K562 (cell line): Measurements from ENCODE around the gene GPAT3. TPM values are rescaled to one million over a fixed set of nuclear protein-coding genes. Genes with fewer than 3 reads are reported as not detected.

Experiments used
- CBX1 ChIP-seq: sonication (generic); IDR thresholded peaks from 2 replicates; pipeline ENCODE4 v1.6.1; 2016; ENCODE audit warnings: antibody characterized with exemption, low read depth, mild to moderate bottlenecking
- CBX2 ChIP-seq: fragments of 200-600 bp; sonication (generic); IDR thresholded peaks from one replicate; pipeline ENCODE4 v1.6.1; 2012; ENCODE audit warnings: mild to moderate bottlenecking, low read length, inconsistent platforms; ENCODE audit not compliant: insufficient read depth, poor library complexity, severe bottlenecking
- CEBPG ChIP-seq, 3 experiments: fragments of 200-800 bp in 1 of 3; sonication (Bioruptor generic) in 1 of 3; sonication (generic) in 1 of 3; formaldehyde crosslinking in 1 of 3; IDR thresholded peaks in 2 of 3; conservative IDR thresholded peaks in 1 of 3; 2 replicates each; pipeline versions ENCODE4 v1.6.1 to v1.8.0; 2016 to 2022; ENCODE audit warnings: missing compliant biosample characterization in 2 of 3, missing genetic modification characterization in 2 of 3, mild to moderate bottlenecking in 1 of 3, missing genetic modification reagents in 1 of 3
- CREM ChIP-seq: IDR thresholded peaks from 2 replicates; pipeline ENCODE4 v1.6.1; 2014; ENCODE audit warnings: antibody characterized with exemption, low read depth
- ERF ChIP-seq: fragments of 450-650 bp; formaldehyde crosslinking; IDR thresholded peaks from 2 replicates; pipeline ENCODE4 v1.4.0; 2020; ENCODE audit warnings: mild to moderate bottlenecking, mixed read lengths
- HNRNPK ChIP-seq: fragments of 200-400 bp; formaldehyde crosslinking; IDR thresholded peaks from one replicate; pipeline ENCODE4 v1.6.1; 2018; ENCODE audit warnings: mild to moderate bottlenecking, low read depth, low read length; ENCODE audit not compliant: poor library complexity, severe bottlenecking
- HNRNPL ChIP-seq: fragments of 200-400 bp; formaldehyde crosslinking; IDR thresholded peaks from 2 replicates; pipeline ENCODE4 v1.6.1; 2017; ENCODE audit warnings: low read depth, mild to moderate bottlenecking, low read length
- MAZ ChIP-seq, 2 experiments: fragments of 450-650 bp in 1 of 2; sonication (generic) in 1 of 2; formaldehyde crosslinking; IDR thresholded peaks in 1 of 2; conservative IDR thresholded peaks in 1 of 2; 2 replicates each; pipeline versions ENCODE4 v1.4.0 to v1.5.0; 2020; ENCODE audit warnings: mild to moderate bottlenecking in 1 of 2, missing genetic modification reagents in 1 of 2
- MTA3 ChIP-seq: fragments of 450-650 bp; formaldehyde crosslinking; IDR thresholded peaks from 2 replicates; pipeline ENCODE4 v1.6.1; 2017; ENCODE audit warnings: mild to moderate bottlenecking, borderline replicate concordance
- NELFE ChIP-seq: IDR thresholded peaks from 2 replicates; pipeline ENCODE4 v1.6.1; 2011; ENCODE audit warnings: mild to moderate bottlenecking; ENCODE audit not compliant: insufficient read depth, insufficient read length
- PHF8 ChIP-seq: fragments of 200-600 bp; sonication (generic); IDR thresholded peaks from 2 replicates; pipeline ENCODE4 v1.6.1; 2012; ENCODE audit warnings: mixed run types, mild to moderate bottlenecking, inconsistent platforms, low read length, moderate library complexity, borderline replicate concordance
- POLR2B ChIP-seq: fragments of 450-650 bp; IDR thresholded peaks from 2 replicates; pipeline ENCODE4 v1.6.1; 2018; ENCODE audit warnings: low read depth; ENCODE audit not compliant: partially characterized antibody
- SMARCE1 ChIP-seq: fragments of 450-650 bp; IDR thresholded peaks from 2 replicates; pipeline ENCODE4 v1.7.1; 2016; ENCODE audit warnings: mild to moderate bottlenecking
- ZBTB1 ChIP-seq: sonication (generic); formaldehyde crosslinking; IDR thresholded peaks from 2 replicates; pipeline ENCODE4 v1.8.1; 2023; ENCODE audit warnings: missing genetic modification reagents, low read depth, mild to moderate bottlenecking, borderline replicate concordance
- polyA plus RNA-seq, 8 experiments: library from polyadenylated mRNA; depleted of rRNA in 4 of 8; stranded (reverse) in 5 of 8; unstranded in 3 of 8; fragments of >200 nt; fragmentation: Nextera tagmentation in 2 of 8; fragmentation: Illumina TruSeq in 1 of 8; extraction: Ambion mirVana in 2 of 8; extraction: Trizol in 1 of 8; gene quantifications; 2 replicates each; pipeline versions ENCODE4 v1.2.1 to v1.2.3, GENCODE V29; 2011 to 2014; ENCODE audit warnings: inconsistent platforms in 1 of 8, missing spikeins in 1 of 8
- total RNA-seq, 7 experiments: library from RNA; depleted of rRNA in 6 of 7; stranded (reverse); fragments of >200 nt in 6 of 7; fragmentation: Illumina TruSeq in 2 of 7; extraction: Trizol in 2 of 7; gene quantifications; 2 replicates each; pipeline versions ENCODE4 v1.2.1 to v1.2.3, GENCODE V29; 2011 to 2021; ENCODE audit warnings: low replicate concordance in 1 of 7
- TF ChIP-seq, protein P1 (sequence below): fragments of 450-650 bp; IDR thresholded peaks from 2 replicates; pipeline ENCODE4 v1.6.1; 2016; ENCODE audit warnings: low read depth, mild to moderate bottlenecking, moderate library complexity
- TF ChIP-seq, protein P2 (sequence below): fragments of 450-650 bp; IDR thresholded peaks from 2 replicates; pipeline ENCODE4 v1.6.1; 2014; ENCODE audit warnings: low read depth, mild to moderate bottlenecking, moderate library complexity, borderline replicate concordance
- TF ChIP-seq, protein P3 (sequence below), 2 experiments: IDR thresholded peaks; 2 replicates each; pipeline ENCODE4 v1.6.1; 2011; ENCODE audit warnings: borderline replicate concordance in 1 of 2, control low read depth in 1 of 2, low read depth in 1 of 2, low read length in 1 of 2, mild to moderate bottlenecking in 1 of 2, mixed read lengths in 1 of 2, moderate library complexity in 1 of 2; ENCODE audit not compliant: insufficient read depth in 1 of 2, insufficient read length in 1 of 2, poor library complexity in 1 of 2, severe bottlenecking in 1 of 2; ENCODE audit errors: extremely low read depth in 1 of 2
- TF ChIP-seq, protein P4 (sequence below), 2 experiments: fragments of 450-650 bp; conservative IDR thresholded peaks; 2 replicates each; pipeline ENCODE4 v1.6.1; 2017; ENCODE audit warnings: mild to moderate bottlenecking in 2 of 2, moderate library complexity in 2 of 2

GPAT3 gene
- total and polyA plus RNA-seq, 9 of the 15 experiments (the other 6 are each of a cell fraction or from before 2014, with no cell fraction given) = 4.1 to 16.1 (median 13.1) TPM

DNA sequence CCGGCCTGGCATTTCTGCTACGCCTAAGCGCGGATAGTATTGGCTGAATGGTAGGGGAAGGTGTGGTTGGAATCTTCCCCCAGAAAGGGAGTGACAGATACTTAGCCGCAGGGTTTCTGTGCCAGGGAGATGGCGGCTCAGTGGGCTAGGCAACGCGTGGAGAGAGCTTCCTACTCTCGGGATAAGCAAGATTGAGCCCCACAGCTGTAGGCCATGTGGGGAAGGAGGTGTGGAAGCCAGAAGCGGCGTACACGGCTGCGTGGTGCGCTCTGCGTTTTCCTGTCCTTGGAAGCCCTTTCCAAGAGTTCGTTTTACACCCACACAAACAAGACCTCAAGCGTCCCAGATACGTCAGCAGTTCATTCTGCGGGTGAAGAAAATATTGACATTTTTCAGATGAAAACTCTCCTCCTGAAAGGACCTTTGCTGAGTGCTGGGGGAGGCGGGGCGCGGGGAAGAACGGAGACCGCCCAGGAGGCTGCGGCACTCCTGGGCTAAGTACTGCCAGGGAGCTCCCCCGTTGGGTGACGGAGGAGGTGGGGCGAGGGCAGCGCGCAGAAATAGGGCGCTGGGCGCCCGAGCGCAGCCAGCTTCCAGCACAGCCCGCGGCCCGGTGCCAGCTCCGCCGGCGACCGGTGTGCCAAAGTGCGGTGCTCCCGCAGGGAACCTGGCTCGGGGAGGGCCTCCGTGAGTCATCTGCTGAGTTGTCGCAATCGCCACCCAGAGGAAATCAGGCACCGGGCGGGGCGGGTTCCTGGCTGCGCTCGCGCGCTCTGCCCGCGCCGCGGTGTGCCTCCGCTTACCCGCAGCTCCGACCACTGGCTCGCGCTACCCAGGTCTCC is at the start of gene GPAT3 (continued):
- TF ChIP-seq SMARCE1 = peak; percentile 68; the same call in 1 of the 2 replicates
- TF ChIP-seq, protein P1, sequence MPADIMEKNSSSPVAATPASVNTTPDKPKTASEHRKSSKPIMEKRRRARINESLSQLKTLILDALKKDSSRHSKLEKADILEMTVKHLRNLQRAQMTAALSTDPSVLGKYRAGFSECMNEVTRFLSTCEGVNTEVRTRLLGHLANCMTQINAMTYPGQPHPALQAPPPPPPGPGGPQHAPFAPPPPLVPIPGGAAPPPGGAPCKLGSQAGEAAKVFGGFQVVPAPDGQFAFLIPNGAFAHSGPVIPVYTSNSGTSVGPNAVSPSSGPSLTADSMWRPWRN = peak; percentile 68; the same call in 1 of the 2 replicates
- TF ChIP-seq, protein P2, sequence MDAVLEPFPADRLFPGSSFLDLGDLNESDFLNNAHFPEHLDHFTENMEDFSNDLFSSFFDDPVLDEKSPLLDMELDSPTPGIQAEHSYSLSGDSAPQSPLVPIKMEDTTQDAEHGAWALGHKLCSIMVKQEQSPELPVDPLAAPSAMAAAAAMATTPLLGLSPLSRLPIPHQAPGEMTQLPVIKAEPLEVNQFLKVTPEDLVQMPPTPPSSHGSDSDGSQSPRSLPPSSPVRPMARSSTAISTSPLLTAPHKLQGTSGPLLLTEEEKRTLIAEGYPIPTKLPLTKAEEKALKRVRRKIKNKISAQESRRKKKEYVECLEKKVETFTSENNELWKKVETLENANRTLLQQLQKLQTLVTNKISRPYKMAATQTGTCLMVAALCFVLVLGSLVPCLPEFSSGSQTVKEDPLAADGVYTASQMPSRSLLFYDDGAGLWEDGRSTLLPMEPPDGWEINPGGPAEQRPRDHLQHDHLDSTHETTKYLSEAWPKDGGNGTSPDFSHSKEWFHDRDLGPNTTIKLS = 0 out of 2 replicates have a peak, but pooled peaks have one; percentile 49
- peak; percentile 66 to 84 for TF ChIP-seq MAZ (CRISPR knock-in tag; conservative IDR thresholded peaks at IDR 0.05 in 1 of 2, IDR thresholded peaks at IDR 0.05 in 1 of 2)
- TF ChIP-seq, protein P3, sequence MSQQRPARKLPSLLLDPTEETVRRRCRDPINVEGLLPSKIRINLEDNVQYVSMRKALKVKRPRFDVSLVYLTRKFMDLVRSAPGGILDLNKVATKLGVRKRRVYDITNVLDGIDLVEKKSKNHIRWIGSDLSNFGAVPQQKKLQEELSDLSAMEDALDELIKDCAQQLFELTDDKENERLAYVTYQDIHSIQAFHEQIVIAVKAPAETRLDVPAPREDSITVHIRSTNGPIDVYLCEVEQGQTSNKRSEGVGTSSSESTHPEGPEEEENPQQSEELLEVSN (IDR thresholded peaks at IDR 0.05; ENCODE audit: borderline replicate concordance in 1 of 2, extremely low read depth in 1 of 2, insufficient read depth in 1 of 2, insufficient read length in 1 of 2, low read depth in 1 of 2, low read length in 1 of 2, poor library complexity in 1 of 2, severe bottlenecking in 1 of 2) = peak in 1 of 2 experiments; percentile 24
- TF ChIP-seq PHF8 = peak; percentile 71; the same call in 1 of the 2 replicates
- no peak for TF ChIP-seq NELFE
- TF ChIP-seq CBX2 = no peak
- 0 out of 2 replicates have a peak, but pooled peaks have one; percentile 4 for TF ChIP-seq CREM
- peak; percentile 52 for TF ChIP-seq POLR2B
- peak; percentile 75 for TF ChIP-seq MTA3
- no peak for TF ChIP-seq HNRNPK
- TF ChIP-seq CEBPG (CRISPR knock-in tag; IDR thresholded peaks at IDR 0.05) = peak; percentile 92
- TF ChIP-seq CEBPG (tag; conservative IDR thresholded peaks at IDR 0.05 in 1 of 2, IDR thresholded peaks at IDR 0.05 in 1 of 2) = peak; percentile 82 to 95
- 0 out of 2 replicates have a peak, but pooled peaks have one; percentile 18 for TF ChIP-seq ZBTB1 (CRISPR knock-in tag)
- TF ChIP-seq, protein P4, sequence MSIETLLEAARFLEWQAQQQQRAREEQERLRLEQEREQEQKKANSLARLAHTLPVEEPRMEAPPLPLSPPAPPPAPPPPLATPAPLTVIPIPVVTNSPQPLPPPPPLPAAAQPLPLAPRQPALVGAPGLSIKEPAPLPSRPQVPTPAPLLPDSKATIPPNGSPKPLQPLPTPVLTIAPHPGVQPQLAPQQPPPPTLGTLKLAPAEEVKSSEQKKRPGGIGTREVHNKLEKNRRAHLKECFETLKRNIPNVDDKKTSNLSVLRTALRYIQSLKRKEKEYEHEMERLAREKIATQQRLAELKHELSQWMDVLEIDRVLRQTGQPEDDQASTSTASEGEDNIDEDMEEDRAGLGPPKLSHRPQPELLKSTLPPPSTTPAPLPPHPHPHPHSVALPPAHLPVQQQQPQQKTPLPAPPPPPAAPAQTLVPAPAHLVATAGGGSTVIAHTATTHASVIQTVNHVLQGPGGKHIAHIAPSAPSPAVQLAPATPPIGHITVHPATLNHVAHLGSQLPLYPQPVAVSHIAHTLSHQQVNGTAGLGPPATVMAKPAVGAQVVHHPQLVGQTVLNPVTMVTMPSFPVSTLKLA (conservative IDR thresholded peaks at IDR 0.05) = peak in 1 of 2 experiments; percentile 10; a peak in 1 of 4 replicates
- TF ChIP-seq HNRNPL = peak; percentile 78; the same call in 1 of the 2 replicates
- no peak for TF ChIP-seq ERF (CRISPR knock-in tag)
- TF ChIP-seq CBX1 = peak; percentile 87; the same call in 1 of the 2 replicates
